ENCODE measurements around the gene LKAAEAR1. TPM values are rescaled to one million over a fixed set of nuclear protein-coding genes. Genes with fewer than 3 reads are reported as not detected.
A peak's percentile ranks its signal among the peaks of the same experiment; 100 is the strongest.

Gene LKAAEAR1
- total and polyA plus RNA-seq, 2 of the 13 experiments (the other 11 are each of a cell fraction or from before 2014, with no cell fraction given): not detected

- TF ChIP-seq ZNF678 (CRISPR knock-in tag; IDR thresholded peaks at IDR 0.05) (no peak), ZFP37 (CRISPR knock-in tag; IDR thresholded peaks at IDR 0.05; ENCODE audit: borderline replicate concordance) (no peak), TOPORS (CRISPR knock-in tag; IDR thresholded peaks at IDR 0.05) (no peak), ZNF652 (CRISPR knock-in tag; IDR thresholded peaks at IDR 0.05; ENCODE audit: borderline replicate concordance, low read depth) (no peak), ZNF562 (CRISPR knock-in tag; IDR thresholded peaks at IDR 0.05; ENCODE audit: borderline replicate concordance) (no peak), SCMH1 (CRISPR knock-in tag; IDR thresholded peaks at IDR 0.05; ENCODE audit: borderline replicate concordance) (no peak), NCOR1 (IDR thresholded peaks at IDR 0.05; ENCODE audit: borderline replicate concordance, low read length) (no peak), MYNN (CRISPR knock-in tag; IDR thresholded peaks at IDR 0.05; ENCODE audit: low read depth) (no peak), HDAC2 (CRISPR knock-in tag; IDR thresholded peaks at IDR 0.05) (no peak), E2F5 (CRISPR knock-in tag; conservative IDR thresholded peaks at IDR 0.05) (no peak; the same call in 1 of the 2 replicates), CEBPG (CRISPR knock-in tag; IDR thresholded peaks at IDR 0.05) (no peak), PCBP1 (IDR thresholded peaks at IDR 0.05; ENCODE audit: borderline replicate concordance, low read depth, low read length) (no peak), ZNF563 (CRISPR knock-in tag; IDR thresholded peaks at IDR 0.05) (no peak), ARHGAP35 (CRISPR knock-in tag; IDR thresholded peaks at IDR 0.05; ENCODE audit: borderline replicate concordance) (no peak), ZNF619 (CRISPR knock-in tag; IDR thresholded peaks at IDR 0.05) (no peak), SRY (CRISPR knock-in tag; IDR thresholded peaks at IDR 0.05) (no peak; the same call in 1 of the 2 replicates), ZNF232 (CRISPR knock-in tag; IDR thresholded peaks at IDR 0.05; ENCODE audit: borderline replicate concordance) (no peak), ZNF777 (CRISPR knock-in tag; IDR thresholded peaks at IDR 0.05) (peak; percentile 32; the same call in 1 of the 2 replicates), SMYD3 (CRISPR knock-in tag; IDR thresholded peaks at IDR 0.05) (no peak), ZNF724P (CRISPR knock-in tag; IDR thresholded peaks at IDR 0.05; ENCODE audit: borderline replicate concordance) (no peak; the same call in 1 of the 2 replicates), ZNF432 (CRISPR knock-in tag; IDR thresholded peaks at IDR 0.05; ENCODE audit: borderline replicate concordance) (no peak), ZNF792 (CRISPR knock-in tag; IDR thresholded peaks at IDR 0.05) (no peak), MTERF4 (CRISPR knock-in tag; IDR thresholded peaks at IDR 0.05) (no peak), SMAD9 (CRISPR knock-in tag; IDR thresholded peaks at IDR 0.05) (no peak), ATF7-NPFF (CRISPR knock-in tag; IDR thresholded peaks at IDR 0.05; ENCODE audit: low read depth) (0 out of 2 replicates have a peak, but pooled peaks have one; percentile 32), IKZF4 (CRISPR knock-in tag; IDR thresholded peaks at IDR 0.05; ENCODE audit: borderline replicate concordance, low read depth, not compliant biosample characterization) (no peak), ZNF747 (CRISPR knock-in tag; IDR thresholded peaks at IDR 0.05; ENCODE audit: borderline replicate concordance) (no peak), CCAR2 (optimal IDR thresholded peaks at IDR 0.05; ENCODE audit: low read depth, low read length) (no peak), JARID2 (CRISPR knock-in tag; IDR thresholded peaks at IDR 0.05; ENCODE audit: insufficient replicate concordance) (no peak), ZNF556 (CRISPR knock-in tag; IDR thresholded peaks at IDR 0.05; ENCODE audit: borderline replicate concordance) (no peak), ZNF260 (CRISPR knock-in tag; IDR thresholded peaks at IDR 0.05; ENCODE audit: borderline replicate concordance, low read depth) (no peak)
These were observed 34.9 kb downstream of the LKAAEAR1 start, which contains the start of gene SOX18 (continued) for GRCh38 chr20:64049060-64049877.

Data from HepG2 (cell line).